GM12801 (cell line): ENCODE results near the gene AP1S3.

Experiments
- TF ChIP-seq, protein P1 (sequence below): IDR thresholded peaks from one replicate; pipeline ENCODE4 v1.5.1; 2011; ENCODE audit warnings: control low read depth; ENCODE audit not compliant: insufficient read length; ENCODE audit errors: extremely low read depth

AP1S3 gene

DNA sequence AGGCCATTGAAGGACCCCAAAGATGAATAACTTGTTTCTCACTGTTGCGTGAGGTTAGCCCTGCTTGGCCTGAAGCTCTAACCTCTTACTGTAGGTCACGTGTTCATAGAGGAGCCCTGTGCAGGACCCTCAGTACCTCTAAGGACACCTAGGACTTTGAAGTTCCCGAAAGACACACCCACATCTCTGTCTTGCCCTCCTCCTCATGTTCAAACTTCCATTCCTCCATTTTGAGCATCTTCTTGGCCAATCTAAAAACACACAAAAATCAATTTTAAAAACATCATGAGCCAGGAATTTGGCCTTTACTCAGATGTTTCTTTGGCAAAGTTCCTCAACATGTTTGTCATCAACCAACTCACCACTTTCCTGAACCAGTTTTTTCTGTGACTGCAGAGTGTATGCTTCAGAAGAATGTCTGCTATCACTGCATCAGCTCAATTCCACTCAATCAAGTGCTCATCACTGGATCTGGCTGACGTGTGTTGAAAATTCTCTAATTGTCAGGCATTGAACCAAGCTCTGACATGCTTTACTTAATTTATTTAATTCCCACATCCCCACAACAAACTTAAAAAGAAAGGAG lies 101.6 kb downstream of the AP1S3 start:
- TF ChIP-seq, protein P1, sequence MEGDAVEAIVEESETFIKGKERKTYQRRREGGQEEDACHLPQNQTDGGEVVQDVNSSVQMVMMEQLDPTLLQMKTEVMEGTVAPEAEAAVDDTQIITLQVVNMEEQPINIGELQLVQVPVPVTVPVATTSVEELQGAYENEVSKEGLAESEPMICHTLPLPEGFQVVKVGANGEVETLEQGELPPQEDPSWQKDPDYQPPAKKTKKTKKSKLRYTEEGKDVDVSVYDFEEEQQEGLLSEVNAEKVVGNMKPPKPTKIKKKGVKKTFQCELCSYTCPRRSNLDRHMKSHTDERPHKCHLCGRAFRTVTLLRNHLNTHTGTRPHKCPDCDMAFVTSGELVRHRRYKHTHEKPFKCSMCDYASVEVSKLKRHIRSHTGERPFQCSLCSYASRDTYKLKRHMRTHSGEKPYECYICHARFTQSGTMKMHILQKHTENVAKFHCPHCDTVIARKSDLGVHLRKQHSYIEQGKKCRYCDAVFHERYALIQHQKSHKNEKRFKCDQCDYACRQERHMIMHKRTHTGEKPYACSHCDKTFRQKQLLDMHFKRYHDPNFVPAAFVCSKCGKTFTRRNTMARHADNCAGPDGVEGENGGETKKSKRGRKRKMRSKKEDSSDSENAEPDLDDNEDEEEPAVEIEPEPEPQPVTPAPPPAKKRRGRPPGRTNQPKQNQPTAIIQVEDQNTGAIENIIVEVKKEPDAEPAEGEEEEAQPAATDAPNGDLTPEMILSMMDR, result no peak

DNA sequence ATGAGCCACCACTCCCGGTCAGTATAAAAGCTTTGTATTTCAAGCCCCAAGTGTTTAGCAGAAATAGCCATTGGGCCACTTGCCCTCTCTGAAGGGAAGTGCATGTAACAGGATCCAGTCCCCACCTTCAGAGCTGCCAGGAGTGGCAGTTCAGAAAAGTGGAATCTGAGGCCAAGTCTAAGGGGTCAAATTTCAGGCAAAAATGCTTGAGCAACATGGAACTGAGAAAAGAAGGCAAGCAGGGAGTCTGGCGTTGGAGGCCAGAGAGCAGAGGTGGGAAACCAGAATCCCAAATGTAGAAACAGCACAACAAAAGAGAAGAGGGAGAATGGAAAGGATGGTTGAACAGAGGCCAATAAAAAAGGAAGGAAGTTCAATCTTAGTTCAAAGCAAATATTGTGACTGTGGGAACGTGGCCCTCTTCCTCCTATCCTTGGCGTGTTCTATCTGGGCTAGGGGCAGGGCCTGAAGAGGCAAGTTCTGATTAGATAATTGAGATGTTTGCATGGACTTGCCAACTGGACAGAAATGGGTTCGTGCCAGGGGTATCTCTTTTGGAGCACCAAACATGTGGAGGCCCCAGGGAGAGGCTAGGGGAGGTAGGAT lies 102.2 kb downstream of the AP1S3 start:
- TF ChIP-seq, protein P1, result no peak

DNA sequence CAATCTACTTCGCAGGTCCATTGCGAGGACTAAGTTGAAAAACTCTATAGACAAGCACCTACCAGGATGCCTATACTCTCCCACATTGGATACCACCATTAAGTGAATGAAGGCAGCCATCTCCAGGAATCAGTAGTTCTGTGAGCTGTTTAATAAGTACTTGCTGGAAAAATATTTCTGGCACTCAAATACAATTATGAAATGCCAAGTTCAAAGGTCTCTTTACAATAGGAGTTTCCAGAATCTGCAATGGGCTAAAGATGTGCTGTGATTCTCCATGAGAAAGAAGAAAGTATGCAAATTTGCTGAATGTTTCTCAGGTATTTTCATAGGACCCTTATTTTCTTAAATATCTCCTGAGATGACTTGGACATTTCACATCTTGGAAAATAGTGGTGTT lies 103.0 kb downstream of the AP1S3 start:
- TF ChIP-seq, protein P1, result no peak

DNA sequence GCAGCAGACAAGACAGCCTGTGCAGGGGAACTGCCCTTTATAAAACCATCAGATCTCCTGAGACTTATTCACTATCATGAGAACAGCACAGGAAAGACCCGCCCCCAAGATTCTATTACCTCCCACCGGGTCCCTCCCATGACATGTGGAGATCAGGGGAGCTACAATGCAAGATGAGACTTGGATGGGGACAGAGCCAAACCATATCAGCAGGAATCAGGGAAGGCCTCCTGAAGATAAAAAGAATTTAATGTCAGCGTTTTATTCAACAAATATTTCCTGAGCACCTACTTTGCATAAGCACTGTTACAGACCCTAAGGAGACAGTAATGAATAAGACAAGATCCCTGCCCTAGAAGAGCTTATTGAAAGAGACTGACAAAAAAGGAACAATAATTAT lies 105.0 kb downstream of the AP1S3 start:
- TF ChIP-seq, protein P1, result no peak

DNA sequence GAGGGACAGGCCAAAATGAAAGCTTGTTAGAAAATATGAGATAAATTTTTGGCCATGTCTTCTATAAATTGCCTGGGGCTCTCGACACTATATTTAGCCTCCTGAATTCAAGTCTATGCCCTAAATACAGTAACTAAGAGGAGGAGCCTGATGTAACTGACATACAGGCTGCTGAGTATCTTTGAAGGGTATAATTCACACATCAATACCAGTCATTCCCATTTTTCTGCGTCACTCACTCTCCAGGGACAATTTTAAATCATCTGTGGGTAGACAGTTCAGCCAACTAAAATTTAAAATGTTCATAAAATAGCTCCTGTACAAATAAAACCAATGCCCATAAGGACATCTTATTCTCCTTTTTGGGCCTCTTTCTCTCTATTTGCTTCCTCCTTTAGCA lies 105.9 kb downstream of the AP1S3 start:
- TF ChIP-seq, protein P1, result no peak

DNA sequence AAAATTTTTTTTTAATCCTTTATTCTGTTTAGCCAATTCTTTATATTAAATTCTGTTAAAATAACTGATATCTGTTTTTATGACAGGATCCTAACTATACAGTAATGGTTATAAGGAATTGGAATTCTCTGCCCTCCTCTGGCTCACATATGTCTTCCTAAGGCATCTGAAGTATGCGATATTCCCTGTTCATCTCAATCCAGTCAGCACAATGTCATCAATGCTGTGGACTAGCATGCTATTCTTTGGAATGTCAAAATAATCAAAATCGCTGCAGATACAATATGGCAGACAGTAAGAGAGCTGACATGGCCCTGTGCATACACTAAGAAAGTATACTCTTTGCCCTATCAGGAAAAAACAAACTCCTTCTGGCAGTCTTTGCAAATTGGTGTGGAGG lies 107.6 kb downstream of the AP1S3 start:
- TF ChIP-seq, protein P1, result no peak

DNA sequence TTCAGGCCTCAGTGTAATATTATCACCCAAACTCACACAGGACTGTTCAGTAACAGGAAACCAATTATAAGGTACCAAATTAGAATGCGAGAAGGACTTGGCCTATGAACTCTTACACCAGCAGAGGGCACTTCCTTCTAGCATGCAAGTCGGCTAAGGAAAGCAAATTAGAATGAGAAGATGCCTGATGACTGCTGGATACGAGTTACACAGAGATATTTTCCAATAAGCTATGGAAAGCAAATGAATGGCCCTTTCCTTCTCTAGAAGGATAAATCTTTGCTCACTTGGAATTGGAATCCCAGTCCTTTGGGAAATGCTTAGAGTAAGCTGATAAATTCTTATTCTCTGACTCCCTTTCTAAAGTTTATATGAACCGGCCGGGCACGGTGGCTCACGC lies 109.8 kb downstream of the AP1S3 start:
- TF ChIP-seq, protein P1, result no peak
